SKM-1 treated with dmso at 0.1 percent for 144 hours (cell line): ENCODE results near the gene IQGAP2.
"Not testable (repeated sequence)": the region's sequence is repeated elsewhere in the genome, so short reads cannot be mapped to it uniquely, and the experiment has no call there.

Experiments used
- DNase-seq: peaks from one replicate; lab custom pipeline; 2025; ENCODE audit not compliant: unreplicated experiment; lab: John Stamatoyannopoulos, UW

The IQGAP2 gene

GRCh38 chr5:76497986-76498717 lies 95.1 kb downstream of the IQGAP2 start:
- DNase-seq, result no peak

GRCh38 chr5:76499507-76500161 lies 96.5 kb downstream of the IQGAP2 start:
- DNase-seq, result no peak

- DNase-seq, result no peak
Measured at GRCh38 chr5:76500633-76501393, 97.7 kb downstream of the IQGAP2 start.

GRCh38 chr5:76503929-76504328 lies 100.8 kb downstream of the IQGAP2 start:
- DNase-seq, result no peak

GRCh38 chr5:76504901-76505564 lies 101.9 kb downstream of the IQGAP2 start:
- no peak for DNase-seq

GRCh38 chr5:76513476-76513875 lies 110.4 kb downstream of the IQGAP2 start:
- no peak for DNase-seq

GRCh38 chr5:76514292-76514691 lies 111.2 kb downstream of the IQGAP2 start:
- no peak for DNase-seq

- no peak for DNase-seq
Measured at GRCh38 chr5:76514713-76515112, 111.6 kb downstream of the IQGAP2 start.

- no peak for DNase-seq
Measured at GRCh38 chr5:76517334-76517733, 114.2 kb downstream of the IQGAP2 start.

- DNase-seq, result not testable (repeated sequence)
Measured at GRCh38 chr5:76518246-76518645, 115.2 kb downstream of the IQGAP2 start.

- no peak for DNase-seq
Measured at GRCh38 chr5:76521240-76521758, 118.2 kb downstream of the IQGAP2 start.

- DNase-seq, result no peak
Measured at GRCh38 chr5:76522103-76522935, 119.2 kb downstream of the IQGAP2 start.

GRCh38 chr5:76524101-76524835 lies 121.2 kb downstream of the IQGAP2 start:
- DNase-seq, result no peak

GRCh38 chr5:76524868-76525267 lies 121.8 kb downstream of the IQGAP2 start:
- DNase-seq, result no peak

GRCh38 chr5:76525956-76526355 lies 122.9 kb downstream of the IQGAP2 start:
- DNase-seq, result no peak

- no peak for DNase-seq
Measured at GRCh38 chr5:76526950-76527583, 124.0 kb downstream of the IQGAP2 start.

GRCh38 chr5:76527685-76528161 lies 124.6 kb downstream of the IQGAP2 start:
- no peak for DNase-seq

- DNase-seq, result no peak
Measured at GRCh38 chr5:76528547-76529331, 125.7 kb downstream of the IQGAP2 start.
